Measurements from ENCODE around the gene KRT73.

KRT73 gene

DNA sequence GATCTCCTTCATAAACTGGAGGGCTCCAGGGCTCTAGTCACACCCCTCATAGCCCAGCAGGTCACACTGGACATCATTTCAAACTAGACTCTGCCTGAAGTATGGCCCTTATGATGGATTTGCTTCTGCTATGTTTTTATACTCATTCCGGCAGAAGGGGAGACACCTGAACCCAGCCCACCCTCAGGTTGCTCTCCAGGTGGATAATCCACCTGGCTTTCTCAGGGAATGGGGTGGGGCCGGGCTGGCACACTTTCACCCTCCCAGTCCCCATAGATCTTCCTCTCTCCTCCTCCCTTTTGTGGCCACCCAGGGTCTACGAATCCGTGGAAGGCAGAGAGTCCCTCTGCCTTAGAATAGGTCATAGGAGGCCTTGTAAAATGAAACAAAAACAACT is 9.8 kb upstream of the KRT73 start:
- DNase-seq (ENCODE audit: low read depth) = no peak

DNA sequence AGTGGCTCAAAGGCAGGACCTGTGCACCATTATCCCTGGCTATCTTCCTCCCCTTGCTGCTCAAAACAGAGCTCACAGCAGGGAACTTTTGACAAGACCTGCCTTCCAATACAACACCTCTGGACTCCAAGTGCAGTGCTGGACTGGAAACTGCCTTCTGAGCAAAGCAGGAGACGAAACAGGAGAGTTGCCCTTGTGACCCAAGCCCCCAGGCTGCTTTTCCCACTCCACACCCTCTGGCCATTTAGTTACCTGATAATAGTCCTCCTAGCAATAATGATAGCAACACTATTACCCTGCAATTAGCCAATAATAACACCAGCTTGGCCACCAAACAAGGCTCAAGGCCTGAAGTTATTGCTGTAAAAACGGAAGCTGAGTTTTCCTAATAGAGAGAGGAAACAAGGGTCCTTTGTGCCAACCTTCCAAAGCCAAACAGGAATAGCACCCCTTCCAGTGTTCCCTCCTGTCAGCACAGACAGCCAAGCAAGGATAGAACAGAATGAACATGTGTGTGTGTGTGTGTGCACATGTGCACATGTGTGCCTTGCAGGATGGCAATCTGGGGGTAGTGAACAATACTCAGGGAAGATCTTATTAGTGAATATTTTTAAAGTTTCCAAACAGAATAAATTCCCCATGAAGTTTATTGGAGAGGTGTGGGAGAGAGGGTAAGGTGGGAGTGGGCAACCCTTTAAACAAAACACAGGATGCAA is 9.2 kb upstream of the KRT73 start:
- DNase-seq (ENCODE audit: low read depth) = no peak
- TF ChIP-seq, protein P1, sequence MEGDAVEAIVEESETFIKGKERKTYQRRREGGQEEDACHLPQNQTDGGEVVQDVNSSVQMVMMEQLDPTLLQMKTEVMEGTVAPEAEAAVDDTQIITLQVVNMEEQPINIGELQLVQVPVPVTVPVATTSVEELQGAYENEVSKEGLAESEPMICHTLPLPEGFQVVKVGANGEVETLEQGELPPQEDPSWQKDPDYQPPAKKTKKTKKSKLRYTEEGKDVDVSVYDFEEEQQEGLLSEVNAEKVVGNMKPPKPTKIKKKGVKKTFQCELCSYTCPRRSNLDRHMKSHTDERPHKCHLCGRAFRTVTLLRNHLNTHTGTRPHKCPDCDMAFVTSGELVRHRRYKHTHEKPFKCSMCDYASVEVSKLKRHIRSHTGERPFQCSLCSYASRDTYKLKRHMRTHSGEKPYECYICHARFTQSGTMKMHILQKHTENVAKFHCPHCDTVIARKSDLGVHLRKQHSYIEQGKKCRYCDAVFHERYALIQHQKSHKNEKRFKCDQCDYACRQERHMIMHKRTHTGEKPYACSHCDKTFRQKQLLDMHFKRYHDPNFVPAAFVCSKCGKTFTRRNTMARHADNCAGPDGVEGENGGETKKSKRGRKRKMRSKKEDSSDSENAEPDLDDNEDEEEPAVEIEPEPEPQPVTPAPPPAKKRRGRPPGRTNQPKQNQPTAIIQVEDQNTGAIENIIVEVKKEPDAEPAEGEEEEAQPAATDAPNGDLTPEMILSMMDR (IDR thresholded peaks at IDR 0.05; ENCODE audit: insufficient read depth, low read depth, low read length, missing control alignments) = no peak
- H3K4me3 ChIP-seq (ENCODE audit: low read depth, low read length) = no peak overlapping the region

More for the DNA sequence above, 9.8 kb upstream of the KRT73 start:
- TF ChIP-seq, protein P1 (IDR thresholded peaks at IDR 0.05; ENCODE audit: insufficient read depth, low read depth, low read length, missing control alignments) = no peak
- no peak overlapping the region for H3K4me3 ChIP-seq (ENCODE audit: low read depth, low read length)

DNA sequence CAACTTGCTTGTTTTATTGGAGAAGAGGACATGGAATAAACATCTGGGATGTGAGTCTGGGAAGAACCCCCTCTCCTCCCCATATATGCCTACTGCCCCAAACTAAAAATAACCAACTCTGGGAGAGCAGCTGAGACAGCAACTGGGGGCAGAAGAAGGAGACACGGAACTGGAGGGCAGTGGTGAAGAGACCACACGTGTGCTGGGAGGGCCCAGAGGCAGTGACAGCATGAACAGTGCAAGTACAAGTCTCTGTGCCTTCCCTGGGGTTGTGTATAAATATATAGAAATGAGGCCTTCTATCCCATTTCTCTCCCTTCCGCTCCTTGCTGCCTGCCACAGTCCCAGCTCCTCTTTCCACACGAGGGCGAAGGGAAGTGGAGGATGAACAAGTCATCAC is 4.0 kb upstream of the KRT73 start:
- no peak overlapping the region for H3K4me3 ChIP-seq (ENCODE audit: low read depth, low read length)
- TF ChIP-seq, protein P1 (IDR thresholded peaks at IDR 0.05; ENCODE audit: insufficient read depth, low read depth, low read length, missing control alignments) = no peak
- DNase-seq (ENCODE audit: low read depth) = no peak

DNA sequence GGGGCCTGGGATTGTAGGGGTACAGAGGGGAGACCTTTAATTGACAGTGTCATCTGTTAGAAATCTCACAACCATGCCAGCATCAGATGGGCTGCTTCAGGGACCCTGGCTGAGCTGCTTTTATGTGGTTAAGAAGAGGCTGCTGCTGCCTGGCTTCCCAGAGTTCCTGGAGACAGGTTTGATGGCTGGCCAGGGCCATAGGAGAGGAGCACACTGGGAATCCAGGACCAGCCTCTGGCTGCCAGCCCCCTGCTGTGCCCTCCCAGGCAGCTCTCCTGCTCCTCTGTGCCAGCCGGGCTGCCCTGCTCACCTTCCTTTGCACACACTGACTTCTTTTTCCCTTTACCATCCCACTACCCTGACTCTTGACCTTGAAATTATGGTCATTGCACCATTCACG is 507 bp upstream of the KRT73 start:
- no peak for DNase-seq (ENCODE audit: low read depth)
- no peak overlapping the region for H3K4me3 ChIP-seq (ENCODE audit: low read depth, low read length)
- TF ChIP-seq, protein P1 (IDR thresholded peaks at IDR 0.05; ENCODE audit: insufficient read depth, low read depth, low read length, missing control alignments) = no peak

DNA sequence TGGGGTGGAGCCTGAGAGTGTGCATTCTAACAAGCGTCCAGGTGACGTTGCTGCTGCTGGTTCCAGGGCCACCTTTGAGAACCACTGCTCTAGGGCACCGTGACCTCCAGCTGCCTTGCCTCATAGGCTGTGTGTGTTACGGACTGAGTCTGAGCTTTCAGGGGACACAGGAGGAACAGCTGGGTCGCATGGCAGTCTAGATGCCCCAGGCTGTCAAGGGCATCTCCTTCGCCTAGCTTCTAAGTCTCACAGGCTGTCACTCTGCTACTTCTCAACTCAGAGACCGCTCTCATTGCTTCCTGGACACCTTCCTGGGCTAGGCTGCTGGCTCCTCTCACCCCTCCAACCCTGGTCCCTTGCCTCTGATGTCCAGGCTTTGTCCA is 965 bp downstream of the KRT73 start:
- DNase-seq (ENCODE audit: low read depth) = no peak
- TF ChIP-seq, protein P1 (IDR thresholded peaks at IDR 0.05; ENCODE audit: insufficient read depth, low read depth, low read length, missing control alignments) = no peak
- no peak overlapping the region for H3K4me3 ChIP-seq (ENCODE audit: low read depth, low read length)

DNA sequence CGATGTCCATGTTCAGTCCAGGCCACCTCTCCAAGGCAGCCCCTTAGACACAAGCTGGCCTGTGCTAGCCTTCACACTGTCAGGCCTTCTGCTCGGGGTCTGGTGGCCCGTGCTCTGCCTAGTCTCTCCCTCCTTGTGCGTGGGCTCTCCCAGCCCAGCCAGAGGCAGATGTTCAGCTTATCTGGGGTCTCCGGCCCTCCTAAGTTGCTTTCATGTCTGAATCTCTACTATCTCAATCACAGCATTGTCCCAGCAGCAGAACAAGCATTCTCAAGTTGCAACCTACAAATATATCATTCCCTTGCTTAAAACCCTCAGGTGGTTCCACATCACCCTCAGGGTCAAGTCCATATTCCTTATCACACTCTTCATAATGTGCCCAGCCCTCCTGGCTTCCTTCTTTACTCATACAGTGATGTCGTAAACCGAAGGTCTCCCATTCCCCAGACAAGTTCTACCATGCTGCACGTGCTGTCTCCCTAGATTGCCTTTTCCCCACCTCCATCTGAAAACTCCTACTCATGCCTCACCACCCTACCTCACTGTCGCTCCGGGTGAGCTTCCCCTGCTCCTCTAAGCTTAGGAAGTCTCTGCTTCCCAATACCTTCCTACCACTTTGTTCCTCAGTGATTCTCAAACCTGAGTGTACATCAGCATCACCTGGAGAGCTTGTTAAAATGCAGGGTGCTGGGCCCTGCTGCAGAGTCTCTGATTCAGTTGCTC is 1.5 kb downstream of the KRT73 start:
- TF ChIP-seq, protein P1 (IDR thresholded peaks at IDR 0.05; ENCODE audit: insufficient read depth, low read depth, low read length, missing control alignments) = no peak
- DNase-seq (ENCODE audit: low read depth) = no peak
- no peak overlapping the region for H3K4me3 ChIP-seq (ENCODE audit: low read depth, low read length)

Data from GM12865 (cell line).